ENCODE measurements around the gene GAP43. TPM values are rescaled to one million over a fixed set of nuclear protein-coding genes. Genes with fewer than 3 reads are reported as not detected.

Gene GAP43
- total RNA-seq, 1 donor from 2014 or later: 46.5 TPM

DNA sequence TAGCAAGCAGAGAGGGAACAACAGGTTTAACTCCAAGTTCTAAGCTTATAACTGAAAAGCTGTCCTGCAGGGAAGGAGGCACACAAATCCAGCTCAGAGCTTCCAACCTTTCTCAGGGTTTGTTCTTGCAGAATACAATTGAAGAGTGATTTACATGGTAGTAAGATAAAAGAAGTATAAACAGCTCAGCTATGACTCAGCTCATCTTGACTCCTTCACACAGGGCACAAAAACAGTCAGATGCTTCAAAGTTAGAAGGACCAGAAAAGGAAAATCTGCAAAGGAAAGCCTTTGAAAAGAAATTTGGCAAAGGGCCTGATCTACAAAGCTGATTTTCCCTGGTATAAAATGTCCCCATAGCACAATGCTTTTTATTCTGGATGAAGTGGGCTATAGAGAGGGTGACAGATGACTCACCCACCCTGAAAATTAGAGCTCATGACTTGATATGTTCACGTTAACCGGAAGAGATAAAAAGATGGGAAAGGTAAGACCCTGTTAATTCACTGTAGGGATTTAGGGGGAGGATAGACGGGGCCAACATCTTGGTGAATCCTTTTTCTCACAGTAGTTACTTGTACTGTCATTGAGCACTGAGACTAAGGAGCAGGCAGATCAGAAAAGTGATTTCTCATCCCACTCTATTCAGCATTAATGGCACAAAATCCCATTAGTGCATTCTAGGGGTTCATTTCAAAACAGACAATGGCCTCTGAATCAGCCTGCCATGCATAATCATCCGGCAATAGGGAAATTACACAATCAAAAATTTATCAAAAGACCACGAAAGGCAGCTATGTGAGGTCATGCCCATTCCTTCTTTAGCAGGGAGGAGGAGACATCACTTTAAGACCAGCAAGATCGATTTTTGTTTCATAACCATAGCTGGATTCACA lies 143.5 kb downstream of the GAP43 start:
- H3K36me3 Mint-ChIP-seq: no peaks in the 10 kb centered on the region
- H3K4me3 Mint-ChIP-seq: no peak overlapping the region
- H3K9me3 Mint-ChIP-seq: no peaks in the 10 kb centered on the region
- no peak for TF ChIP-seq CTCF (conservative IDR thresholded peaks at IDR 0.05)
- no peak overlapping the region for H3K27ac Mint-ChIP-seq
- H3K27me3 Mint-ChIP-seq: peaks cover 7% of the 10 kb centered on the region
- H3K4me1 Mint-ChIP-seq (ENCODE audit: unreplicated experiment): no peaks in the 10 kb centered on the region
- no peak for DNase-seq (ENCODE audit: extremely low spot score, unreplicated experiment)

DNA sequence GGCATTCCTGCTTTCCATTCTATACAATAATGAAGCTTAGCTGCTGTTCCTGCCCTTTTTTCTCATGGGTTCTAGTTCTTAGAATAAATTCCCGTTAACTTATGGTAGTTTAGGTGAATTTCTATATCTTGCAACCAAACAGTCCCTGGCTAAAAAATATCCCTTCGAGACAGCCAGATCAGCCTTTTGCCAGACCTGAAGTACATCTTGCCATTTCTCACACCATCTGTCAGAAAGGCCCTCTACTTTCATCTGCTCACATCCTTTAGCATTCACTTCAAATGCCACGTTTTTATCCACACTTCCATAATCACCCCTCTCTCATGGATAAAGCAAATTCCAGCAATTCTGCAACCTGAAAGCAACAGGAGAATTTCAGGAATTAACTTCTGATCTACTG lies 145.4 kb downstream of the GAP43 start:
- TF ChIP-seq CTCF (conservative IDR thresholded peaks at IDR 0.05): no peak
- no peak for DNase-seq (ENCODE audit: extremely low spot score, unreplicated experiment)
- H3K4me3 Mint-ChIP-seq: no peak overlapping the region
- peaks cover 5% of the 10 kb centered on the region for H3K27me3 Mint-ChIP-seq
- H3K36me3 Mint-ChIP-seq: no peaks in the 10 kb centered on the region
- no peaks in the 10 kb centered on the region for H3K9me3 Mint-ChIP-seq
- H3K4me1 Mint-ChIP-seq (ENCODE audit: unreplicated experiment): no peaks in the 10 kb centered on the region
- no peak overlapping the region for H3K27ac Mint-ChIP-seq
